HG02571 (cell line): ENCODE measurements around the gene FUT4.
A peak's percentile ranks its signal among the peaks of the same experiment; 100 is the strongest.
"Not testable (repeated sequence)": the region's sequence is repeated elsewhere in the genome, so short reads cannot be mapped to it uniquely, and the experiment has no call there.

Experiments
- ATAC-seq: cut with Tn5 transposase; IDR thresholded peaks from one replicate; pipeline ENCODE4 v1.9.1; 2021; ENCODE audit warnings: mild to moderate bottlenecking, moderate library complexity; ENCODE audit not compliant: unreplicated experiment

The FUT4 gene

GRCh38 chr11:94563848-94564467 is 20.2 kb downstream of the FUT4 start:
- no peak for ATAC-seq

GRCh38 chr11:94567181-94567670 is 23.5 kb downstream of the FUT4 start, which contains the start of gene PIWIL4:
Gene PIWIL4 (plus strand): TSS chr11:94567368. CDS start chr11:94567519, 151 bp downstream.
- ATAC-seq: no peak

- ATAC-seq: no peak
Measured at GRCh38 chr11:94568200-94568599, 24.5 kb downstream of the FUT4 start.

- ATAC-seq: no peak
Measured at GRCh38 chr11:94568717-94569116, 25.0 kb downstream of the FUT4 start.

GRCh38 chr11:94572975-94573374 is 29.3 kb downstream of the FUT4 start:
- ATAC-seq: not testable (repeated sequence)

- no peak for ATAC-seq
Measured at GRCh38 chr11:94574193-94574961, 30.7 kb downstream of the FUT4 start.

GRCh38 chr11:94576306-94576705 is 32.6 kb downstream of the FUT4 start:
- ATAC-seq: no peak

- no peak for ATAC-seq
Measured at GRCh38 chr11:94577841-94578240, 34.1 kb downstream of the FUT4 start.

- ATAC-seq: peak; percentile 45
Measured at GRCh38 chr11:94581926-94582325, 38.2 kb downstream of the FUT4 start.

GRCh38 chr11:94583213-94583865 is 39.6 kb downstream of the FUT4 start:
- ATAC-seq: no peak

GRCh38 chr11:94583866-94584500 is 40.3 kb downstream of the FUT4 start:
- no peak for ATAC-seq

GRCh38 chr11:94584978-94585377 is 41.3 kb downstream of the FUT4 start:
- no peak for ATAC-seq

- no peak for ATAC-seq
Measured at GRCh38 chr11:94585399-94585798, 41.7 kb downstream of the FUT4 start.

- ATAC-seq: no peak
Measured at GRCh38 chr11:94586546-94586945, 42.8 kb downstream of the FUT4 start.

GRCh38 chr11:94586978-94587377 is 43.3 kb downstream of the FUT4 start:
- no peak for ATAC-seq

- no peak for ATAC-seq
Measured at GRCh38 chr11:94588366-94588942, 44.7 kb downstream of the FUT4 start.

GRCh38 chr11:94590352-94591041 is 46.8 kb downstream of the FUT4 start:
- ATAC-seq: no peak

- ATAC-seq: peak; percentile 94
Measured at GRCh38 chr11:94593030-94593429, 49.3 kb downstream of the FUT4 start.

GRCh38 chr11:94595076-94595475 is 51.4 kb downstream of the FUT4 start:
- no peak for ATAC-seq

GRCh38 chr11:94597896-94598295 is 54.2 kb downstream of the FUT4 start:
- ATAC-seq: no peak
